ENCODE results near the gene ZNF266. TPM values are rescaled to one million over a fixed set of nuclear protein-coding genes. Genes with fewer than 3 reads are reported as not detected.

ZNF266 gene
- total and polyA plus RNA-seq, 2 donors (not counting 1 experiment from before 2014, with no cell fraction given): 56.8 to 76.0 TPM

DNA sequence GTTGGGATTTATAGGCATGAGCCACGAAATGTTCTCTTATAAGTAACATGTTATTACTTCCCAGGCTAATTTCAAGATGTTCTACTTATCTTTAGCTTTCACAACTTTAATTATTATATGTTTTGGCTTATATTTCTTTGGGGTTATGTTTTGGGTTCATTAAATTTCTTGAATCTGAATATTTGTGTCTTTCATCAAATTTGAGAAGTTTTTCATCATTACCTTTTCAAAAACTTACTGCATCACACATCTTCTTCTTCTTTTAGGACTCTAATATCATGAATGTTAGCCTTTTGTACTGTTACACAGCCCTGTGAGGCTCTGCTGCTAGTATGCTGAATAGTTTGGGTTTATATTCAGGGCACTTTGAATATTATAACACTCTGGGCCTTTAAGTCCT, 9.7 kb upstream of the ZNF266 start:
- intact Hi-C loops (cut with micrococcal nuclease): no loop called here
- Mint-ChIP-seq H3K27ac (no peak overlapping the region), H3K4me3 (no peak overlapping the region), H3K9me3 (ENCODE audit: insufficient read depth) (peaks cover 21% of the 10 kb centered on the region), H3K27me3 (no peaks in the 10 kb centered on the region), H3K4me1 (no peaks in the 10 kb centered on the region)
- ATAC-seq (ENCODE audit: low read depth): no peak
- no peaks in the 10 kb centered on the region for H4K20me1 ChIP-seq (ENCODE audit: control insufficient read depth, insufficient read depth, low read length, poor library complexity, severe bottlenecking)
- H3K79me2 ChIP-seq (ENCODE audit: control insufficient read depth, insufficient read depth, low read length): peaks cover 5% of the 10 kb centered on the region
- H3K4me1 ChIP-seq (ENCODE audit: control insufficient read depth in 2 of 2, insufficient read depth in 2 of 2, low read length in 2 of 2): no peaks in the 10 kb centered on the region
- no peaks in the 10 kb centered on the region for H3K27me3 ChIP-seq (replicated peaks in 1 of 4; ENCODE audit: control extremely low read depth in 1 of 4, control insufficient read depth in 3 of 4, insufficient read depth in 4 of 4, low read length in 3 of 4)
- H3K36me3 ChIP-seq (replicated peaks in 1 of 2; ENCODE audit: control extremely low read depth in 1 of 2, control insufficient read depth in 1 of 2, extremely low read depth in 1 of 2, insufficient read depth in 2 of 2, low read length in 1 of 2): peaks cover 0 to 3% of the 10 kb centered on the region in 2 experiments
- ChIA-PET CTCF (no interaction called here), POLR2A (no interaction called here)
- no peak overlapping the region for H3K4me2 ChIP-seq (replicated peaks; ENCODE audit: low read depth, low read length, poor library complexity, severe bottlenecking)
- peaks cover 9 to 54% (median 37%) of the 10 kb centered on the region in 3 donors for H3K9me3 ChIP-seq (ENCODE audit: control extremely low read depth in 1 of 3, control insufficient read depth in 2 of 3, insufficient read depth in 1 of 3, low read length in 2 of 3)
- H3K9ac ChIP-seq (ENCODE audit: low read length): no peak overlapping the region
- no peak overlapping the region for H2AFZ ChIP-seq (ENCODE audit: insufficient read depth, low read depth, low read length, poor library complexity, severe bottlenecking)
- H3K4me3 ChIP-seq (ENCODE audit: control extremely low read depth in 1 of 5, extremely low read depth in 1 of 5, insufficient read depth in 1 of 5, low read depth in 2 of 5, low read length in 4 of 5): no peak overlapping the region
- WGBS (ENCODE audit: insufficient coverage): no CpG with 5 or more reads among the region's 1 CpG
- no peak for DNase-seq
- TF ChIP-seq EZH2 (IDR thresholded peaks at IDR 0.05; ENCODE audit: borderline replicate concordance, insufficient read depth, low read depth, low read length, poor library complexity, severe bottlenecking): no peak
- TF ChIP-seq, protein P1, sequence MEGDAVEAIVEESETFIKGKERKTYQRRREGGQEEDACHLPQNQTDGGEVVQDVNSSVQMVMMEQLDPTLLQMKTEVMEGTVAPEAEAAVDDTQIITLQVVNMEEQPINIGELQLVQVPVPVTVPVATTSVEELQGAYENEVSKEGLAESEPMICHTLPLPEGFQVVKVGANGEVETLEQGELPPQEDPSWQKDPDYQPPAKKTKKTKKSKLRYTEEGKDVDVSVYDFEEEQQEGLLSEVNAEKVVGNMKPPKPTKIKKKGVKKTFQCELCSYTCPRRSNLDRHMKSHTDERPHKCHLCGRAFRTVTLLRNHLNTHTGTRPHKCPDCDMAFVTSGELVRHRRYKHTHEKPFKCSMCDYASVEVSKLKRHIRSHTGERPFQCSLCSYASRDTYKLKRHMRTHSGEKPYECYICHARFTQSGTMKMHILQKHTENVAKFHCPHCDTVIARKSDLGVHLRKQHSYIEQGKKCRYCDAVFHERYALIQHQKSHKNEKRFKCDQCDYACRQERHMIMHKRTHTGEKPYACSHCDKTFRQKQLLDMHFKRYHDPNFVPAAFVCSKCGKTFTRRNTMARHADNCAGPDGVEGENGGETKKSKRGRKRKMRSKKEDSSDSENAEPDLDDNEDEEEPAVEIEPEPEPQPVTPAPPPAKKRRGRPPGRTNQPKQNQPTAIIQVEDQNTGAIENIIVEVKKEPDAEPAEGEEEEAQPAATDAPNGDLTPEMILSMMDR (IDR thresholded peaks at IDR 0.05): no peak
- no peak overlapping the region for H3K27ac ChIP-seq (ENCODE audit: low read length in 2 of 2)

DNA sequence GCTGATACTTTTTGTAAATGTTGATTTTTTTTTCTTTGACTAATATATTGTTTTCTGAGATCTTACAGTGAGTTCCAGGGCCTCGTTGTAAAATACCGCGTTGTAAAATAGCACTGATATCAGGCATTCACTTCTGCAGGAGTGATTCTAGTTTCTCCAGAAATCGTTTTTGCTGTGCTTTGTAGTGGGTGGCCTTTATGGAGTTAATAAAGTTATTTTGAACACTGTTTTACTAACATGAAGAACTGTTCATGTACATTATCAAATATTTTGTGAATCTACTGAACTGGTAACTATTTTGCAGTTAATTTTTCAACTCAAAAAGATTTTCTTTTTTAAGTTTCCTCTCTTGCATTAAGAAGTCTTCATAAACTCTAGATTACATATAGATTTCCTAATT, 985 bp upstream of the ZNF266 start:
- H3K79me2 ChIP-seq (ENCODE audit: control insufficient read depth, insufficient read depth, low read length): peaks cover 42% of the 10 kb centered on the region
- CTCF ChIA-PET: interaction anchor here (0.8 to 1.9 kb wide), 2 partner anchors 19 to 231 kb away, joined by 3 to 8 read pairs; no protein-coding TSS in a partner anchor
- H3K4me3 Mint-ChIP-seq: peak overlapping the region; percentile 95
- H4K20me1 ChIP-seq (ENCODE audit: control insufficient read depth, insufficient read depth, low read length, poor library complexity, severe bottlenecking): peaks cover 9% of the 10 kb centered on the region
- H3K9me3 Mint-ChIP-seq (ENCODE audit: insufficient read depth): peaks cover under 1% of the 10 kb centered on the region
- H3K27ac ChIP-seq (ENCODE audit: low read length in 2 of 2): peak overlapping the region; percentile 92 to 93
- H3K4me1 ChIP-seq (ENCODE audit: control insufficient read depth in 2 of 2, insufficient read depth in 2 of 2, low read length in 2 of 2): peaks cover 16 to 22% of the 10 kb centered on the region in 2 donors
- H3K9ac ChIP-seq (ENCODE audit: low read length): peak overlapping the region; percentile 84
- H3K9me3 ChIP-seq (ENCODE audit: control extremely low read depth in 1 of 3, control insufficient read depth in 2 of 3, insufficient read depth in 1 of 3, low read length in 2 of 3): peaks cover 0 to 3% (median 2%) of the 10 kb centered on the region in 3 donors
- H3K27me3 ChIP-seq (replicated peaks in 1 of 4; ENCODE audit: control extremely low read depth in 1 of 4, control insufficient read depth in 3 of 4, insufficient read depth in 4 of 4, low read length in 3 of 4): no peaks in the 10 kb centered on the region
- peaks cover 35% of the 10 kb centered on the region for H3K4me1 Mint-ChIP-seq
- peak overlapping the region; percentile 73 for H3K4me2 ChIP-seq (replicated peaks; ENCODE audit: low read depth, low read length, poor library complexity, severe bottlenecking)
- peak overlapping the region; percentile 83 for H2AFZ ChIP-seq (ENCODE audit: insufficient read depth, low read depth, low read length, poor library complexity, severe bottlenecking)
- POLR2A ChIA-PET: interaction anchor here (1.3 kb wide), 1 partner anchor 148 kb away, joined by 4 read pairs; the partner anchor contains the start of gene ZNF121
- DNase-seq: no peak
- ATAC-seq (ENCODE audit: low read depth): no peak
- H3K27ac Mint-ChIP-seq: peak overlapping the region; percentile 98
- peaks cover 0 to 16% of the 10 kb centered on the region in 2 experiments for H3K36me3 ChIP-seq (replicated peaks in 1 of 2; ENCODE audit: control extremely low read depth in 1 of 2, control insufficient read depth in 1 of 2, extremely low read depth in 1 of 2, insufficient read depth in 2 of 2, low read length in 1 of 2)
- intact Hi-C loops (cut with micrococcal nuclease): loop anchor here (10.0 kb wide), 1 partner anchor 232 kb away; no protein-coding TSS in a partner anchor
- H3K4me3 ChIP-seq (ENCODE audit: control extremely low read depth in 1 of 5, extremely low read depth in 1 of 5, insufficient read depth in 1 of 5, low read depth in 2 of 5, low read length in 4 of 5): no peak overlapping the region
- TF ChIP-seq, protein P1 (IDR thresholded peaks at IDR 0.05): no peak
- no peak for TF ChIP-seq EZH2 (IDR thresholded peaks at IDR 0.05; ENCODE audit: borderline replicate concordance, insufficient read depth, low read depth, low read length, poor library complexity, severe bottlenecking)
- WGBS (ENCODE audit: insufficient coverage): 78% methylated on average over 3 of the region's 4 CpGs
- H3K27me3 Mint-ChIP-seq: no peaks in the 10 kb centered on the region
